NCI-H446 (cell line): ENCODE results near the gene PRKD1.

ENCODE experiments used
- DNase-seq, 2 experiments: peaks; one replicate each; lab custom pipeline; 2025; lab: John Stamatoyannopoulos, UW

The PRKD1 gene

GRCh38 chr14:29927376-29928116 is at the start of gene PRKD1:
Gene PRKD1, minus strand, starts transcription at chr14:29927847.
- peak; percentile 52 to 76 for DNase-seq

GRCh38 chr14:29971101-29971500 is 43.5 kb upstream of the PRKD1 start:
- DNase-seq, result no peak

GRCh38 chr14:29955087-29955486 is 27.4 kb upstream of the PRKD1 start:
- DNase-seq, result no peak

- DNase-seq, result no peak
Observed at GRCh38 chr14:29953501-29953900, 25.9 kb upstream of the PRKD1 start.

- DNase-seq, result no peak
Observed at GRCh38 chr14:29944091-29944490, 16.4 kb upstream of the PRKD1 start.

GRCh38 chr14:29941401-29941800 is 13.8 kb upstream of the PRKD1 start:
- DNase-seq, result no peak

GRCh38 chr14:29940482-29940881 is 12.8 kb upstream of the PRKD1 start:
- no peak for DNase-seq

GRCh38 chr14:29937116-29937515 is 9.5 kb upstream of the PRKD1 start:
- DNase-seq, result no peak

GRCh38 chr14:29930283-29930682 is 2.6 kb upstream of the PRKD1 start:
- no peak for DNase-seq

GRCh38 chr14:29928117-29928640 is 532 bp upstream of the PRKD1 start:
- DNase-seq, result no peak

- peak in 1 of 2 experiments; percentile 92 for DNase-seq
Observed at GRCh38 chr14:29926701-29927375, 809 bp downstream of the PRKD1 start.

- DNase-seq, result peak in 1 of 2 experiments; percentile 35
Observed at GRCh38 chr14:29926228-29926627, 1.4 kb downstream of the PRKD1 start.

GRCh38 chr14:29925736-29926135 is 1.9 kb downstream of the PRKD1 start:
- DNase-seq, result no peak

- peak in 1 of 2 experiments; percentile 33 for DNase-seq
Observed at GRCh38 chr14:29925101-29925722, 2.4 kb downstream of the PRKD1 start.

- DNase-seq, result no peak
Observed at GRCh38 chr14:29919845-29920244, 7.8 kb downstream of the PRKD1 start.

- no peak for DNase-seq
Observed at GRCh38 chr14:29918981-29919380, 8.7 kb downstream of the PRKD1 start.

GRCh38 chr14:29913566-29913965 is 14.1 kb downstream of the PRKD1 start:
- DNase-seq, result no peak

GRCh38 chr14:29911810-29912209 is 15.8 kb downstream of the PRKD1 start:
- peak in 1 of 2 experiments; percentile 67 for DNase-seq

GRCh38 chr14:29908652-29909577 is 18.7 kb downstream of the PRKD1 start:
- DNase-seq, result no peak

- no peak for DNase-seq
Observed at GRCh38 chr14:29906256-29906870, 21.3 kb downstream of the PRKD1 start.

GRCh38 chr14:29905543-29905942 is 22.1 kb downstream of the PRKD1 start:
- no peak for DNase-seq
